ENCODE results near the gene SLC14A1.

Gene SLC14A1

DNA sequence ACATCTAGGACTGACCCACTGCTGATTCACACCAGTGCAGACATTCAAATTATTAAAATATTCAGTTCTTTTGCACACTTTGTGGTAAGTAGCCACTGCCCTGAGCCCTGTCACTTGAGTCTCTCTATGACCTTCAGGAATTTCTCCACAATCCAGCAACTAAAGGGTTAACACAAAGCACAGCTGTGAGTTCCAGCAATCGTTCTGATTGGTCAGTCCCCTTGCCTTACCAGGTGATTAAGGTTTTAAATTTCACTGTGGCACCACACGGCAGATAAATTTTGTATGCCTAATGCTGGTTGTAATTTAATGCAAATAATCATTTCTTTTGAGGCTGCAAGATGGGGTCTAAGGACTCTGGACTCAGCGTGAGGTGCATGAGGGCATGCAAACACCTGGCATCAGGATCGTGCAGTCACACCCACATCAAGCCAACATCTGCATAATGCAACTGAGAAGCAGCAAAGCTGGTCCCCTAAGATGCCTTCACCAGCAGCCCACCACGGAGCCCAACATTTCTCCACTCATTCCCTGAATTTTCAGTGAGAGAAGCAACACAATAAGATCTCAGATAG is 36.6 kb downstream of the SLC14A1 start:
- no peak for DNase-seq

DNA sequence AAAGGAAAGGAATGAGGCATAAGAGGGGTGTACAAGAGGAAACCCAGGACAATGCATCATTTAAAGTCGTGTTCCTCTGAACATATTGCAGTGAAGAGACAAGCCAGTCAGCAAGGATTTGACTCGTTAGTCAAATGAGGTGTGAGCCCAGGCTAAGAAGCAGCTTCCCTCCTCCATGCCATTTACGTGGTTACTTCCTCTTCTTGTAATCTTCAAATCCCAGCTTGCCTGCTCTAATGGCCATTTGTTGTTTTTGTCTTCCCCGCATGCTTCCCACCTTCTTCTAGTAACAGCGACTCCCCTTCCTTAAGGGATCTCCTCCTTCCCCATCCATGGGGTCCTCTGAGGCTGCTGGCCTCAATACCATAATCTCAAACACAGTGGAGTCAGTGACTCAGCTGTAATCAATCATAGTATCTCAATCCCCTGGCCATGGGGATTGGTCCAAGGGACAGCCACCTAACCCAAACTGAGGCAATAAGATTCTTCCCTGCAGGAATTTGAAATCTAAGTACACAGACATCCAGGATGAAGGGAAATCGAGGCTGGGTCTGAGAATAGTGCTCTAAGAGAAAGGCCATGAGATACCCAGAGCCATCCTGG is 37.6 kb downstream of the SLC14A1 start:
- DNase-seq = no peak

DNA sequence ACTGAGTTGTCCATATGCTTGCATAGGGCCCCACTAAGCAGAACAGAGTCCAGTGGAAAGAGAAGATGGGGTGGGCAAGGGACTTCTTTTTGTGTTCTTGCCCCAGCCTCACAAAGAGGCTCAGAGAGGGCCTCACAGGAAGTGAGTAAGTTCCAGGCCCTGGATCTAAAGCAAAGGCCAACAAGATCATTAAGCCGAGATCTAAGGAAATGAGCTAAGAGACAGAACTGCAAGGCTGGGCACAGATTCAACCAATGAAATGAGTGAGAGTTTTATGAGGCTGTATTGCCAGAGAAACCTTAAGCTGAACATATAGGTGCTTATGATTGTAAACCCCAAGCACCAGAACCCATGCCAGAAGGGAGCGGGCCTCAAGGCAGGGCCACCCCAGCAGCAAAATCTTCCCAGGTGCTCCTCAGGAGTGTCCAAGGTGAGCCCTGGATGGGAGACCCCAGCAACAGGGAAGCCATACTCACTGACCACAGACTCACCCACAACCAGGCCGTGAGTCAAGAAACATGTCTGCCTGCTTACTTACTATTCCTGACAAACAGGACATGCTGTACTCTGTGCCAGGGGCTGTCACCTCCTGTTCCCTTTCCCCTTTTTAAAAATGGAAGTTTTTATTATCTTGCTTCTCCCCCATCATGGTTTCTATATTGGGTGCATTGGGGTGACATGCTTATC is 40.2 kb downstream of the SLC14A1 start:
- no peak for DNase-seq

DNA sequence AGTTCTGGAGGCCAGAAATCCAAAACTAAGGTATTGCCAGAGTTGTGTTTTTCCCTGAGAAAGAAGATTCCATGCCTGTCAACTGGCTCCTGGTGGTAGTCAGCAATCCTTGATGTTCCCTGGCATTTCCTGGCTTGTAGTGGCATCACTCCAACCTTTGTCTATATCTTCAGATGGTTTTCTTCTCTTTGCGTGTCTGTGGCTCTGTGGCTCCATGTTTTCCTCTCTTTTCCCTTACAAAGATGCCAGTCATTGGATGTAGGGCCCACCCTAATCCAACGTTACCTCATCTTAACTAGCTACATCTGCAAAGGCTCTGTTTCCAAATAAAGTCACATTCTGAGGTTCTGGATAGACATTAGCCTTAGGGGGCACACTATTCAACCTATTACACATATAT is 41.8 kb downstream of the SLC14A1 start:
- DNase-seq = no peak

- DNase-seq = no peak
These were observed 47.9 kb downstream of the SLC14A1 start for GRCh38 chr18:45771587-45772480.

DNA sequence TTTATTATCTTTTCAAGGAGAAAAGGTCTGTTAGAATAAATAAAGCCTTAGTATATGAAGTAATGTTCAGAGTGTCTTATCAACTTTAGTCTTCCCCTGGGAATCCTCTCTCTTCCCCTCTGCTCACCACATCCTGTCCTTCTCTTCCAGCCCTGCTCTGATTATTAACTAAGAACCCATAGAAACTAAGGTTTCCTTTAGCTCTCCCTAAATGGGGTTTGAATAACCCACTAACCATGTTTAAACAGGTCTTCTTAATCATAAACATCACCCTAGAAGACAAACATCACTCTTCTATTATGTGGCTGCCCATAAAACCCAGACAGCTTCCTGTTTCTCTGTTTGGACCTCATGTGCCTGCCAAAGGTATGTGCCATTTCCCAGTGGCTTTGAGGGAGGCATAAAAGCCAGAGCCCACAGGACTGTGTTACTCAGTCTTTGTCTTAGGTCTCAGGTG is 50.1 kb downstream of the SLC14A1 start:
- no peak for DNase-seq

DNA sequence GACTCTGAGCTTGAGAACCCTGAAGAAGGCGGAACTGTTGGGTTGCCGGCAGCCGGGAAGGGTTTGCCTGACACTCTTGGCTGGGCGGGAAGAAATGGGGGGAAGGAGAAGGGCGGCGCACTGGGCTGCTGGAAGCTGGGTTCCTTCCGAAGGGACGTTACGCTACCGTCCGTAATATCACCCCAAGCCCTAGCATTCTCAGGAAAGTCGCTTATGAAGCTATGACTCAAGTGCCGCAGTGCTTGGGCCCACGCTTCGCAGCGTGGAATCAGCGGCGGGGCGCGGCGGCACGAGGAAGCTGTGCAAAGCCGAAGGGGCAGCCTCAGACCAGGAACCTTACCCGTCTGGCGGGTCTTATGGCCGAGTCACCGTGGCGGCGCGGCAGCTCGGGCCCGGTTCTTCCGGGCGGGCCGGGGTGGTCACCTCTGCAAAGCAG is 51.3 kb downstream of the SLC14A1 start:
- DNase-seq = no peak

- DNase-seq = no peak
These were observed 51.8 kb downstream of the SLC14A1 start for GRCh38 chr18:45775743-45776142.

DNA sequence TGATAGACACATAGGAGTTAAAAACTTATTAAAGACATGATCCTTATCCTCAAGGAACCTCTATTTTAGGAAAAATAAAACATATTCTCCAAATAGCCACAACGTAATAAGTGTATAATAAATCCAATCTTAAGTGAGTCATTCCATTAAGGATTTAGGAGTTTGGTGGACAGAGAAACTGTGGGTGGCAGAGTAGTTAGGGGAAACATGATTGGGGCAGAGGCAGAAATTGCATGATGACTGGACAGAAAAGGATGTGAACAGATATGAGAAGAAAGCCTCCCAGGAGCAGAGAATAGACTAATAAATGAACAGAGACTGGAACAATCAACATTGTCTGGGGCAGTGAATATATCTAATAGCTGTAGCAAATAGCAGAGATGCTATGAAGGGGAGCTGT is 53.4 kb downstream of the SLC14A1 start:
- DNase-seq = no peak

GRCh38 chr18:45780568-45780967 is 56.6 kb downstream of the SLC14A1 start:
- peak in 1 of 2 experiments; percentile 4 for DNase-seq

GRCh38 chr18:45782662-45783061 is 58.7 kb downstream of the SLC14A1 start:
- no peak for DNase-seq

- no peak for DNase-seq
These were observed 59.4 kb downstream of the SLC14A1 start for GRCh38 chr18:45783097-45784075.

- DNase-seq = peak in 1 of 2 experiments; percentile 9
These were observed 61.2 kb downstream of the SLC14A1 start for GRCh38 chr18:45785134-45785533.

GRCh38 chr18:45786941-45787340 is 63.0 kb downstream of the SLC14A1 start:
- no peak for DNase-seq

- no peak for DNase-seq
These were observed 63.4 kb downstream of the SLC14A1 start for GRCh38 chr18:45787346-45787745.

GRCh38 chr18:45788861-45789260 is 64.9 kb downstream of the SLC14A1 start:
- DNase-seq = no peak

GRCh38 chr18:45792506-45793263 is 68.7 kb downstream of the SLC14A1 start:
- no peak for DNase-seq

GRCh38 chr18:45793264-45793965 is 69.4 kb downstream of the SLC14A1 start:
- DNase-seq = no peak

DNA sequence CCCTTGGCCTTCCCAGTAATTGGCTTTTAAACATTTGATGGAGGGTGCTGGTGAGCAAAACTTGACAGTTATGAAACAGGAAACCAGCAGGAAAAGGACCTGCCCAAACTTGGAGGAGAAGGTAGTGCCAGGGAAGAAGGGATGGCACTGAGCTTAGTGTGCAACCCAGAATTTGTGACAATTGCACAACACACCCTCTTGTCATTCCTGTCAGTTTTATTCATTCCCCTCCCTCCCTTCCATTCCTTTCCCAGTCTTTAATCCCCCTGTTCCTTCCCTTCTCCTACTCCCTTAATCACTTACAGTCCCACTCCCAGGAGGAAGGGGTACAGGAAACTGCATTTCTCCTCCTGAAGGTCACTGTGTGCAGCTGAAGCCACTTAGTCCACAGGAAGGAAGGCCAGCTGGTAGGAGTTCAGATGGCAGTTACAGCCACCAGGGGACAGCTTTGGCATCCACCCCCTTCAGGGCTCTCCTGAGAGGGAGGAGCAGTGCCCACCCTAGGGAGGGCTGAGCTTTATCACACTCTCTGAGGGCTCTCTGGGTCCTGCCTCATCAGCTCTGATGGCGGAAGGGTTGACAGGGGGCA is 77.5 kb downstream of the SLC14A1 start:
- DNase-seq = no peak
